Measurements from ENCODE around the gene KLHL1.

The KLHL1 gene

GRCh38 chr13:70016116-70016515, 92.1 kb downstream of the KLHL1 start:
- no peak for TF ChIP-seq CTCF (IDR thresholded peaks at IDR 0.05; ENCODE audit: borderline replicate concordance, insufficient read depth, low read depth, low read length)
- no peak overlapping the region for H3K4me3 ChIP-seq (ENCODE audit: low read depth, low read length)

DNA sequence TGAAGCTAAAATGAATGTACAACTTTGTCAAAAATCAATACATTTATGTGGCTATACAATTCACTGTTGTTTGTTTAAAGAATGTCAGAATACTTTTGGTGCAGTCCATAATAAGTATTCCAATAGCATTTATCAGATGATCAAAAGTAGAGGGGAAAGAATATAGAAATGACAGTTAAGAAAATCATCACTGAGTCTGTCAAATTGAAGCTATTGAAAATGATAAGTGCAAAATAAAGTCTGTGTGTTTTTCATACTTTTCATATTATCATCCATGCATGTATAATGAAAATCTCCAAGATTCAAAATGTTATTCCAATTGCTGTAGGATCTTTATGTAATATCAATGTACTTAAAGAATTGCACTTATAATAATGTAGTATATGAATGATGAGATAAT, 93.9 kb downstream of the KLHL1 start:
- TF ChIP-seq CTCF (IDR thresholded peaks at IDR 0.05; ENCODE audit: borderline replicate concordance, insufficient read depth, low read depth, low read length): no peak

DNA sequence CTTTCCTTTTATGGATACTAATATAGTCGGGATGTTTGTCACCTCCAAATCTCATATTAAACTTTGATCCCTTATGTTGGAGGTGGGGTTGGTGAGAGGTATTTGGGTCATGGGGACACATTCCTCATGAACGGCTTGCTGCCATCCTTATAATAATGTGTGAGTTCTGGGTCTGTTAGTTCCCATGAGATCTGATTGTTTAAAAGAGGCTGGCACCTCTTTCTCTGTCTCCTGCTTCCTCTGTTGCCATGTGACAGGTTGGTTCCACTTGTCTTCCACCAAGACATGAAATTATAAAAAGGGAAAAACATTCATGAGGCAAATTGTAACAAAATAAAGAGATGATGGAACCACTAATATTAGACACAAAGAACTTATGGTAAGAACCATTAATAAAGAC, 108.4 kb downstream of the KLHL1 start:
- no peak for TF ChIP-seq CTCF (IDR thresholded peaks at IDR 0.05; ENCODE audit: borderline replicate concordance, insufficient read depth, low read depth, low read length)
- no peak overlapping the region for H3K4me3 ChIP-seq (ENCODE audit: low read depth, low read length)

More for the DNA sequence above, 93.9 kb downstream of the KLHL1 start:
- no peak overlapping the region for H3K4me3 ChIP-seq (ENCODE audit: low read depth, low read length)

GRCh38 chr13:69997061-69997460, 111.2 kb downstream of the KLHL1 start:
- no peak overlapping the region for H3K4me3 ChIP-seq (ENCODE audit: low read depth, low read length)
- TF ChIP-seq CTCF (IDR thresholded peaks at IDR 0.05; ENCODE audit: borderline replicate concordance, insufficient read depth, low read depth, low read length): no peak

- TF ChIP-seq CTCF (IDR thresholded peaks at IDR 0.05; ENCODE audit: borderline replicate concordance, insufficient read depth, low read depth, low read length): no peak
- no peak overlapping the region for H3K4me3 ChIP-seq (ENCODE audit: low read depth, low read length)
Measured at GRCh38 chr13:69980799-69981198, 127.5 kb downstream of the KLHL1 start.

GRCh38 chr13:69975496-69975895, 132.8 kb downstream of the KLHL1 start:
- no peak overlapping the region for H3K4me3 ChIP-seq (ENCODE audit: low read depth, low read length)
- TF ChIP-seq CTCF (IDR thresholded peaks at IDR 0.05; ENCODE audit: borderline replicate concordance, insufficient read depth, low read depth, low read length): no peak

GRCh38 chr13:69970520-69970919, 137.7 kb downstream of the KLHL1 start:
- TF ChIP-seq CTCF (IDR thresholded peaks at IDR 0.05; ENCODE audit: borderline replicate concordance, insufficient read depth, low read depth, low read length): no peak
- H3K4me3 ChIP-seq (ENCODE audit: low read depth, low read length): no peak overlapping the region

All from GM12875 (cell line).